Kidney (tissue), 14 donors: ENCODE data around the gene SCLY. TPM values are rescaled to one million over a fixed set of nuclear protein-coding genes. Genes with fewer than 3 reads are reported as not detected.

Source experiments
- DNase-seq, 5 donors: peaks; one replicate each; pipeline ENCODE4 v3.0.0-alpha.2; 2013 to 2020
- FAIRE-seq: peaks from 2 replicates; lab custom pipeline; 2012; peaks lifted over from hg19 to GRCh38; lab: Jason Lieb, UNC
- H3K27ac ChIP-seq, 2 donors: one replicate each; pipeline ENCODE4 v1.7.0; 2013; ENCODE audit warnings: low read depth in 2 of 2, low read length in 2 of 2, inconsistent platforms in 1 of 2
- H3K27me3 ChIP-seq: one replicate; pipeline ENCODE4 v1.7.1; 2013; ENCODE audit warnings: low read length, inconsistent platforms; ENCODE audit not compliant: control insufficient read depth, insufficient read depth
- H3K36me3 ChIP-seq, 3 donors: one replicate each; pipeline versions ENCODE4 v1.7.0 to v1.7.1; 2013; ENCODE audit warnings: low read length in 3 of 3, control low read depth in 1 of 3, inconsistent platforms in 1 of 3; ENCODE audit not compliant: insufficient read depth in 3 of 3, control insufficient read depth in 2 of 3
- H3K4me1 ChIP-seq, 3 donors: one replicate each; pipeline versions ENCODE4 v1.7.0 to v1.7.1; 2013; ENCODE audit warnings: low read length in 3 of 3, inconsistent platforms in 1 of 3, low read depth in 1 of 3; ENCODE audit not compliant: control insufficient read depth in 2 of 3, insufficient read depth in 2 of 3
- H3K4me3 ChIP-seq, 3 donors: one replicate each; pipeline versions ENCODE4 v1.7.0 to v1.8.1; 2013; ENCODE audit warnings: low read length in 3 of 3, control low read depth in 1 of 3, inconsistent platforms in 1 of 3
- H3K9ac ChIP-seq, 3 donors: one replicate each; pipeline versions ENCODE4 v1.7.0 to v1.7.1; 2013; ENCODE audit warnings: low read length in 3 of 3, control low read depth in 1 of 3, inconsistent platforms in 1 of 3
- H3K9me3 ChIP-seq, 3 donors: one replicate each; pipeline versions ENCODE4 v1.7.0 to v1.7.1; 2013; ENCODE audit warnings: low read length in 3 of 3, control low read depth in 1 of 3, inconsistent platforms in 1 of 3; ENCODE audit not compliant: control insufficient read depth in 2 of 3, insufficient read depth in 1 of 3
- intact Hi-C: fragments of 100-400 bp; cut with DNase I; formaldehyde crosslinking; loops from one replicate; pipeline ENCODE4 v1.11.1; 2022
- polyA plus RNA-seq: library from polyadenylated mRNA; stranded (reverse); fragments of 350-450 nt; fragmentation: Illumina TruSeq; extraction: RNeasy Lipid Tissue Mini Kit (QIAGEN cat#74804); gene quantifications from one replicate; pipeline ENCODE4 v1.2.3, GENCODE V29; 2014; ENCODE audit warnings: low read depth, low replicate concordance; ENCODE audit not compliant: insufficient read depth
- total RNA-seq: library from RNA; stranded (reverse); fragmentation: NEBNext Ultra II Directional; extraction: Animal tissue kit (Norgen Biotek cat#: 25700); gene quantifications from one replicate; pipeline ENCODE4 v1.2.1, GENCODE V29; 2021
- TF ChIP-seq, protein P1 (sequence below): IDR thresholded peaks from 3 replicates; pipeline ENCODE4 v1.5.1; 2012; ENCODE audit warnings: mild to moderate bottlenecking, moderate library complexity, borderline replicate concordance; ENCODE audit not compliant: insufficient read depth; ENCODE audit errors: extremely low read depth
- donor health status: control.
- donor health status: control.
- donor health status: control.
- donor health status: control.
- donor health status: control.
- donor health status: DM: yes; HTN: yes; CAD: no.
- donor health status: Normal renal cell carcinoma (clear cell type).

SCLY gene
- total and polyA plus RNA-seq, 2 donors from 2014 or later, result 18.3 to 21.9 TPM

DNA sequence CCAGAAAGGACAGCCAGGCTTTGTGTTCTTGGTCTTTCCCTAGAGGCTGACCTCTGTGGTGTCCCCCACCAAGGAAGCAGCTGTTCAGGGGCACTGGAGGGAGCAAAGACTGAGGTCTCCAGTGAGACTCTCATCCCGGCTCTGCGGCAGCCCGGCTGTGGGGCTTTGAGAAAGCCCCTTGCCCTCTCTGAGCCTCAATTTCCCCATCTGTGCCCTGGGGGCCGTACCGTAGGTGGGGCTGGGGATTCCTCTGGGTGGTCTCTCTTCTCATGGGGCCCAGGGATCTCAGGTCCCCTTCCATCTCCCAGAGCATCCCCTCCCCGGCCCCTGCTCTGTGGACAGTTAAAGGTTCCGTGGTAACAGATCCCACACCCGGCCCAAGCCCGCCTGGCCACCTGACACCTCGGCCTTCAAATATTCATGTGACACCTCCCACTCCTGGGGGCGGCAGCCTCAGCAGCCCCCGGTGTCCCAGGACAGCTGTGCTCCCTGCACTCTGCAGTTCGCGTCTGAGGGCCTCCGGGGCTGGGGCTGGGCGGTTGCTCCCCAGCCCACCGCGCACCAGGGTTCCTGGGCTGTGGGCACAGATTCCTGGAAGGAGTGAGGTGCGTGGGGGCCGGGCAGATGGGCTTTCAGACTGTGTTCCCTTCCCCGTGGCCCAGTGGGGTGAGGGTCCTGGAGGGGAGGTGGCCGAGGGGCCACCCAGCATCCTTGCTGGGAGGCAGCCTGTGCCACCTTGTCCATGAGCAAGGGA, 62.6 kb downstream of the SCLY start:
- peaks cover 0 to 4% (median 3%) of the 10 kb centered on the region in 3 donors for H3K4me1 ChIP-seq
- FAIRE-seq, result no peak
- H3K9me3 ChIP-seq, result peaks cover 0 to 4% (median 0%) of the 10 kb centered on the region in 3 donors
- H3K27ac ChIP-seq, result no peak overlapping the region
- H3K4me3 ChIP-seq, result no peak overlapping the region
- H3K27me3 ChIP-seq, result no peaks in the 10 kb centered on the region
- H3K9ac ChIP-seq, result no peak overlapping the region
- TF ChIP-seq, protein P1, sequence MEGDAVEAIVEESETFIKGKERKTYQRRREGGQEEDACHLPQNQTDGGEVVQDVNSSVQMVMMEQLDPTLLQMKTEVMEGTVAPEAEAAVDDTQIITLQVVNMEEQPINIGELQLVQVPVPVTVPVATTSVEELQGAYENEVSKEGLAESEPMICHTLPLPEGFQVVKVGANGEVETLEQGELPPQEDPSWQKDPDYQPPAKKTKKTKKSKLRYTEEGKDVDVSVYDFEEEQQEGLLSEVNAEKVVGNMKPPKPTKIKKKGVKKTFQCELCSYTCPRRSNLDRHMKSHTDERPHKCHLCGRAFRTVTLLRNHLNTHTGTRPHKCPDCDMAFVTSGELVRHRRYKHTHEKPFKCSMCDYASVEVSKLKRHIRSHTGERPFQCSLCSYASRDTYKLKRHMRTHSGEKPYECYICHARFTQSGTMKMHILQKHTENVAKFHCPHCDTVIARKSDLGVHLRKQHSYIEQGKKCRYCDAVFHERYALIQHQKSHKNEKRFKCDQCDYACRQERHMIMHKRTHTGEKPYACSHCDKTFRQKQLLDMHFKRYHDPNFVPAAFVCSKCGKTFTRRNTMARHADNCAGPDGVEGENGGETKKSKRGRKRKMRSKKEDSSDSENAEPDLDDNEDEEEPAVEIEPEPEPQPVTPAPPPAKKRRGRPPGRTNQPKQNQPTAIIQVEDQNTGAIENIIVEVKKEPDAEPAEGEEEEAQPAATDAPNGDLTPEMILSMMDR, result no peak
- peak in 3 of 5 donors; percentile 32 to 66 (median 44) for DNase-seq
- intact Hi-C loops, result no loop called here
- no peaks in the 10 kb centered on the region for H3K36me3 ChIP-seq

DNA sequence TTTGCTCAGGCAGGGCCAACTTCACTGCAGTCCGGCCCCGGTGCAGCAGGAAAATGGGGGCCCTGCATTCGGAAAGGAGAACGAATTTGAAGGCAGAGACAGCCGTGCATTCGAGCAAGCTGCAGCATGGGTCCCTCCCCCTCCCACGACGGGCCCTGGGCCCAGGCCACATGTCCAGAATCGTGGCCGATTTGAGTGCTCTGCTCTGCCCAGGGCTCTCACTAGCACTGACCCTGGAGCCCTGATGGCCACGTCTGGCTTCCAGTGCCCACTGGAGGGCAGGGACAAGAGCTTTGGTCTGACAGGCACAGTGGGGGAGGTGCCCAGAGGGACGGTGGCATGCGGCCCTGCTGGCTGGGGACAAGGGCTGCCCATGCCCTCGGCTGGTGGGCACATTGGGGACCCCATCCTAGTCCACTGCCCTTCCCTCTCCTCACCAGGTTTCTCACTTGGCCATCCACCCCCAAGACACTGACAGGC, 63.2 kb downstream of the SCLY start:
- FAIRE-seq, result no peak
- intact Hi-C loops, result no loop called here

DNA sequence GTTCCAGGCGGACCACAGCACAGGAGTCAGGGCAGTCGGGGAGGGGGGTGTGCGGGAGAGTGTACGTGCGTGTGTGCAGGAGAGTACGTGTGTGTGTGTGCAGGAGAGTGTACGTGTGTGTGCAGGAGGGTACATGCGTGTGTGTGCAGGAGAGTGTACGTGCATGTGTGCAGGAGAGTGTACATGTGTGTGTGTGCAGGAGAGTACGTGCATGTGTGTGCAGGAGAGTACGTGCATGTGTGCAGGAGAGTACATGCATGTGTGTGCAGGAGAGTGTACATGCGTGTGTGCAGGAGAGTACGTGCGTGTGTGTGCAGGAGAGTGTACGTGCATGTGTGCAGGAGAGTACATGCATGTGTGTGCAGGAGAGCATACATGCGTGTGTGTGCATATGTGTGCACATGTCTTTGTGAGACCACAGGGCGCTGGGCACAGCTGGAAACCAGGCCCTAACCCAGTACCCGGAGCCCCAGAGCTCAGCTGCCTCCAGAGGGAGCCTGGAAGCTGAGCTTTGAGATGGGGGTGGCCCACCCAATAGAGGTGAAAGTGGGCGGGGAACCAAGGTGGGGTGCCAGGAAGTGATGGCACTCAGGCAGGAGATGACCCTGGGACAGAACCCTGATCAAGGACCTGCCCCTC, 63.8 kb downstream of the SCLY start:
- Histone ChIP-seq H3K4me1 (peaks cover 0 to 4% (median 3%) of the 10 kb centered on the region in 3 donors), H3K9me3 (peaks cover 0 to 4% (median 0%) of the 10 kb centered on the region in 3 donors), H3K9ac (no peak overlapping the region), H3K27me3 (no peaks in the 10 kb centered on the region), H3K36me3 (no peaks in the 10 kb centered on the region), H3K4me3 (no peak overlapping the region), H3K27ac (no peak overlapping the region)
- DNase-seq (peak in 2 of 5 donors; percentile 35 to 36), FAIRE-seq (no peak)
- TF ChIP-seq, protein P1, result no peak
- intact Hi-C loops, result no loop called here

More for the DNA sequence above, 63.2 kb downstream of the SCLY start:
- Histone ChIP-seq H3K27ac (no peak overlapping the region), H3K9ac (no peak overlapping the region), H3K4me1 (peaks cover 0 to 4% (median 3%) of the 10 kb centered on the region in 3 donors), H3K4me3 (no peak overlapping the region), H3K27me3 (no peaks in the 10 kb centered on the region), H3K36me3 (no peaks in the 10 kb centered on the region), H3K9me3 (peaks cover 0 to 4% (median 0%) of the 10 kb centered on the region in 3 donors)
- TF ChIP-seq, protein P1, result no peak
- DNase-seq, result peak in 2 of 5 donors; percentile 45 to 49
